Activated CD8-positive, alpha-beta memory T cell treated with anti-CD3 and anti-CD28 coated beads, Interleukin-2, amount 50 U/mL, for 1 hour (primary cell): Measurements from ENCODE around the gene CCN2.
"Not testable (repeated sequence)": the region's sequence is repeated elsewhere in the genome, so short reads cannot be mapped to it uniquely, and the experiment has no call there.

Experiments used
- DNase-seq: peaks from one replicate; pipeline ENCODE4 v3.0.0-alpha.2; 2020; ENCODE audit errors: extremely low read depth

CCN2 gene

DNA sequence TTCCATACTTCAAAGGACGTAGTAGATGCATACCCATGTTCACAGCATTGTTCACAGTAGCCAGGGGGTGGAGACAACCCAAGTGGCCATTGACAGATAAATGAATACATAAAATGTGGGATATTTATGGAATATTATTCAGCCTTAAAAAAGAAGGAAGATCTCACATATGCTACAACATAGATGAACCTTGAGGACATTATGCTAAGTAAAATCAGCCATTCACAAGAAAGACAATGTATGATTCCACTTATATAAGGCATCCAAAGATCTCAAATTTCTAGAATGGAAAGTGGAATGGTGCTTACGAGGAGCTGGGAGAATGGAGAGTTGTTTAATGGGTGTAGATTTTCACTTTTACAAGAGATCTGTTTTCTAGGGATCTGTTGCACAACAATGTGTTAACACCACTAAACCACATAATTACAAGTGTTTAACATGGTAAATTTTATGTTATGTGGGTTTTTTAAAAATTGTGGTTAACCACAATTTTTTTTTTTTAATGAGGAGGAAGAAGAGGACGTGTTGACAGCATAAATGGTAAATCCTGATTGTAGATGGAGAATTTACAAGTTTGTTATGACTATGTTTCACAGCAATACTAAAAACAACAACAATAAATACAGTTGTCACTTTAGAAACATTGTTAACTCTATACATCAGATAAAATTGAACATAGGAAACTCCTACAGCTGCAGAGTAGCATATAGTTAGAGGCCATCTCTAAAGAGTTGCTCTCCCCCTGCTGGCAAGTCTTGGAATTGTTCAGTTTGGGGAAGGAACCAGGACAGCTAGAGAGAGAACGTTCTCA, 41.6 kb downstream of the CCN2 start:
- peak; percentile 22 for DNase-seq

DNA sequence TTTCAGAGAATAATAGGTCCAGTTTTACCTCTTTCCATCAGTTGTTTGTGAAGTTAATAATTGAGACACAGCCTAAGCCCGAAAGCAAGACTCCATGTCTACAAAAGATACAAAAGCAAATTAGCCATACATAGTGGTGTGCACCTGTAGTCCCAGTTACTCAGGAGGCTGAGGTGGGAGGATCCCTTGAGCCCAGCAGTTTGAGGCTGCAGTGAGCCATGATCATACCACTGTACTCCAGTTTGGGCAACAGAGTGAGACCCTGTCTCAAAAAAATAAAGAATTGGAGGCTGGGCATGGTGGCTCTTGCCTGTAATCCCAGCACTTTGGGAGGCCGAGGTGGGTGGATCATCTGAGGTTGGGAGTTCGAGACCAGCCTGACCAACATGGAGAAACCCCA, 42.4 kb downstream of the CCN2 start:
- DNase-seq: not testable (repeated sequence)

DNA sequence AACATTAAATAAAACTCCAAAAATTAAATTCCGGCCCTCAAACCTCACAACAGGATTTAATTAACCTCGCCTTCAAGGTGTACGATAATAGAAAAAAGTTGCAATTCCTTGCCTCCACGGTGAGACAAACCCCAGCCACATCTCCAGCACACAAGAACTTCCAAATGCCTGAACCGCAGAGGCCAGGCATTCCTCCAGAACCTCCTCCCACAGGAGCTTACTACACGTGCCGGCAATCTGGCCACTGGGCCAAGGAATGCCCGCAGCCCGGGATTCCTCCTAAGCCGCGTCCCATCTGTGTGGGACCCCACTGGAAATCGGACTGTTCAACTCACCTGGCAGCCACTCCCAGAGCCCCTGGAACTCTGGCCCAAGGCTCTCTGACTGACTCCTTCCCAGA, 47.4 kb downstream of the CCN2 start:
- not testable (repeated sequence) for DNase-seq

- not testable (repeated sequence) for DNase-seq
Observed at GRCh38 chr6:131901326-131901873, 49.8 kb downstream of the CCN2 start.

DNA sequence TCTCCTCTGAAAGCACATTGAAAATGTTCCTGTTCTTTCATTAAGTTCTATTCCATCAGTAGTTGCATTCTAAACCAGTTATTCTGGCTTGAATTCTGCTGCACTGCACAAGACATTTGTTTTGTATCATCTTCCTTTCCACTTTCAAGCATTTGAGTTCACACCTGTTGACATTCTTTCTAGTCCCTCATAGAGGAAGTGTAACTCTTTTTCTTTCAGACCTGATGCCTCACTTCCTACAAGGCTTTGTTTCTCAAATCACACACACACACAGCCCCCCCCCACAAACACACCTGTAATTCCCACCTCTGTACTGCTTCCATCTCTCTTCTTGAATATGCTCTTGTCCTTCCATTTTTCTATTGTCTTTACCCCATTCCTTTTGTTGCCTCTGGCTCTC, 50.9 kb downstream of the CCN2 start:
- DNase-seq: no peak

- DNase-seq: no peak
Observed at GRCh38 chr6:131898718-131899117, 52.5 kb downstream of the CCN2 start.
